Gastroesophageal sphincter (tissue), 3 donors: ENCODE results near the gene SP5.

Experiments
- EP300 ChIP-seq: sonication (generic); formaldehyde crosslinking; IDR thresholded peaks from one replicate; pipeline ENCODE4 v1.6.1; 2017; ENCODE audit warnings: antibody characterized with exemption, mild to moderate bottlenecking
- POLR2A ChIP-seq, 2 donors: fragments of 450-650 bp; IDR thresholded peaks; one replicate each; pipeline ENCODE4 v1.6.1; 2017; ENCODE audit warnings: antibody characterized with exemption in 2 of 2, mild to moderate bottlenecking in 2 of 2, moderate library complexity in 1 of 2
- POLR2AphosphoS5 ChIP-seq: sonication (generic); formaldehyde crosslinking; IDR thresholded peaks from one replicate; pipeline ENCODE4 v1.6.1; 2017; ENCODE audit warnings: antibody characterized with exemption
- TF ChIP-seq, protein P1 (sequence below), 4 experiments: fragments of 200-600 bp in 2 of 4; fragments of 450-650 bp in 2 of 4; sonication (generic) in 1 of 4; IDR thresholded peaks; one replicate each; pipeline ENCODE4 v1.5.1; 2017 to 2019; ENCODE audit warnings: antibody characterized with exemption in 4 of 4, mild to moderate bottlenecking in 2 of 4, moderate library complexity in 2 of 4

- TF ChIP-seq, protein P1, sequence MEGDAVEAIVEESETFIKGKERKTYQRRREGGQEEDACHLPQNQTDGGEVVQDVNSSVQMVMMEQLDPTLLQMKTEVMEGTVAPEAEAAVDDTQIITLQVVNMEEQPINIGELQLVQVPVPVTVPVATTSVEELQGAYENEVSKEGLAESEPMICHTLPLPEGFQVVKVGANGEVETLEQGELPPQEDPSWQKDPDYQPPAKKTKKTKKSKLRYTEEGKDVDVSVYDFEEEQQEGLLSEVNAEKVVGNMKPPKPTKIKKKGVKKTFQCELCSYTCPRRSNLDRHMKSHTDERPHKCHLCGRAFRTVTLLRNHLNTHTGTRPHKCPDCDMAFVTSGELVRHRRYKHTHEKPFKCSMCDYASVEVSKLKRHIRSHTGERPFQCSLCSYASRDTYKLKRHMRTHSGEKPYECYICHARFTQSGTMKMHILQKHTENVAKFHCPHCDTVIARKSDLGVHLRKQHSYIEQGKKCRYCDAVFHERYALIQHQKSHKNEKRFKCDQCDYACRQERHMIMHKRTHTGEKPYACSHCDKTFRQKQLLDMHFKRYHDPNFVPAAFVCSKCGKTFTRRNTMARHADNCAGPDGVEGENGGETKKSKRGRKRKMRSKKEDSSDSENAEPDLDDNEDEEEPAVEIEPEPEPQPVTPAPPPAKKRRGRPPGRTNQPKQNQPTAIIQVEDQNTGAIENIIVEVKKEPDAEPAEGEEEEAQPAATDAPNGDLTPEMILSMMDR (IDR thresholded peaks at IDR 0.05), result no peak
- TF ChIP-seq POLR2A (IDR thresholded peaks at IDR 0.05) (no peak), EP300 (no peak), POLR2AphosphoS5 (no peak)
Measured at GRCh38 chr2:170701011-170701410, 14.1 kb upstream of the SP5 start.
